ENCODE data around the gene ASL. TPM values are rescaled to one million over a fixed set of nuclear protein-coding genes. Genes with fewer than 3 reads are reported as not detected.

Gene ASL
- total and polyA plus RNA-seq, 9 of the 15 experiments (the other 6 are each of a cell fraction or from before 2014, with no cell fraction given), result 2.6 to 67.0 (median 33.3) TPM

DNA sequence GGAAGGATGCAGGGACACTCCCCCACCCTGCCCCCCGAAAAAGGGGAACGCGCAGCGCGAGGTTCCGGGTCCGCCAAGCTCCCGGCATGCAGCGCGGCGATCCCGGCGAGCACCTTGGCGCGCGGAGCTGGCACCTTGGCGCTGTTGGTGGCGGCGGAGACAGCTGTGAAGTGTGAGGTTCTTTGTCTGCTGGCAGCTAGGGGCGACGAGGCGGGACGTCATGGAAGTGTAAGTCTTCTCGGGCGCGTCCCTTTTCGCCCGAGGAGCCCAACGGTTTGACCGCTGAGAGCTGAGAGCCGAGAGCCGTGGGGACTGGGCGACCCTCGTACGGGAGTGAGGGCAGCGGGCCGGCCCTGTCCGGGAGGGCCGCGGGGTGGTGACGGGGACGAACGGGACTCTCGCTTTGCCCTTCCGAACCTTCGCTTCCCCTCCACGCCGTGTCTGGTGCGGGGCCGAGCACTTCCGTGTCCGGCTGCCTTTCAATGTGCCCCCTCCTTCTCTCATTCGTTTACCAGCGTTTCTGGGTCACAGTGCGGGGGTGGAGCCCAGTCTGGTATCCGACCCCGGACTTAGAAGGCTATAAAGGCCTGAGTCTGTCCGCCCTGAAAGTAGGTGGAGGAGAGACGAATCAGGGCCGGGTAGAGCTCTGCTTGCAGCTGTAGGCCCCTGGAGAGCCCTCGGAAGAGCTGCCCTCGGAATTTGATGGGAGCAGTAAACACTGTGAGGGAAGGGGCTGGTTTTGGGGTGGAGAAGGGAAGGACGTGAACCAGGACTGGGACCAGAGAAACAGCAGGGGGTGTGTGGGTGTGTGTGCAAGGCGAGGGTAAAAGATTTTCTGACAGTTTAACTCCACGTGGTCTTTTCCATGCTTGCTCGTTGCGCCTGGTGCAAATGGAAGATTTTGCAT lies 39.4 kb downstream of the ASL start, which contains the start of gene CRCP (continued):
- TF ChIP-seq GMEB1 (CRISPR knock-in tag; IDR thresholded peaks at IDR 0.05) (peak; percentile 34; the same call in 1 of the 2 replicates), GTF2F1 (IDR thresholded peaks at IDR 0.05; ENCODE audit: low read depth, low read length) (0 out of 2 replicates have a peak, but pooled peaks have one; percentile 25), NFE2L1 (tag; IDR thresholded peaks at IDR 0.05; ENCODE audit: borderline replicate concordance, low read depth) (no peak), HMG20A (CRISPR knock-in tag; conservative IDR thresholded peaks at IDR 0.05) (no peak), STAT5A (IDR thresholded peaks at IDR 0.05; ENCODE audit: borderline replicate concordance, low read length) (no peak), HNRNPLL (IDR thresholded peaks at IDR 0.05; ENCODE audit: low read depth, low read length, poor library complexity, severe bottlenecking) (peak; percentile 24), ZNF184 (CRISPR knock-in tag; IDR thresholded peaks at IDR 0.05) (no peak), ARNT (IDR thresholded peaks at IDR 0.05) (peak; percentile 62 to 79), SRF (CRISPR knock-in tag; IDR thresholded peaks at IDR 0.05) (peak in 1 of 2 experiments; percentile 80; a peak in 2 of 4 replicates), CGGBP1 (CRISPR knock-in tag; IDR thresholded peaks at IDR 0.05) (no peak; the same call in 1 of the 2 replicates), ARID1B (IDR thresholded peaks at IDR 0.05) (peak; percentile 28; the same call in 1 of the 2 replicates), PYGO2 (tag; IDR thresholded peaks at IDR 0.05) (no peak), CHD4 (IDR thresholded peaks at IDR 0.05; ENCODE audit: insufficient read depth, insufficient replicate concordance, low read depth, low read length, poor library complexity, severe bottlenecking) (no peak), HDAC3 (IDR thresholded peaks at IDR 0.05; ENCODE audit: borderline replicate concordance, partially characterized antibody) (no peak), LARP7 (IDR thresholded peaks at IDR 0.05) (0 out of 2 replicates have a peak, but pooled peaks have one; percentile 13)
- TF ChIP-seq, protein P1, sequence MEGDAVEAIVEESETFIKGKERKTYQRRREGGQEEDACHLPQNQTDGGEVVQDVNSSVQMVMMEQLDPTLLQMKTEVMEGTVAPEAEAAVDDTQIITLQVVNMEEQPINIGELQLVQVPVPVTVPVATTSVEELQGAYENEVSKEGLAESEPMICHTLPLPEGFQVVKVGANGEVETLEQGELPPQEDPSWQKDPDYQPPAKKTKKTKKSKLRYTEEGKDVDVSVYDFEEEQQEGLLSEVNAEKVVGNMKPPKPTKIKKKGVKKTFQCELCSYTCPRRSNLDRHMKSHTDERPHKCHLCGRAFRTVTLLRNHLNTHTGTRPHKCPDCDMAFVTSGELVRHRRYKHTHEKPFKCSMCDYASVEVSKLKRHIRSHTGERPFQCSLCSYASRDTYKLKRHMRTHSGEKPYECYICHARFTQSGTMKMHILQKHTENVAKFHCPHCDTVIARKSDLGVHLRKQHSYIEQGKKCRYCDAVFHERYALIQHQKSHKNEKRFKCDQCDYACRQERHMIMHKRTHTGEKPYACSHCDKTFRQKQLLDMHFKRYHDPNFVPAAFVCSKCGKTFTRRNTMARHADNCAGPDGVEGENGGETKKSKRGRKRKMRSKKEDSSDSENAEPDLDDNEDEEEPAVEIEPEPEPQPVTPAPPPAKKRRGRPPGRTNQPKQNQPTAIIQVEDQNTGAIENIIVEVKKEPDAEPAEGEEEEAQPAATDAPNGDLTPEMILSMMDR (IDR thresholded peaks at IDR 0.05 in 2 of 3, conservative IDR thresholded peaks at IDR 0.05 in 1 of 3; ENCODE audit: insufficient read depth in 2 of 3, low read depth in 1 of 3, low read length in 3 of 3), result peak; percentile 45 to 56 (median 53); a peak in 5 of 6 replicates
- TF ChIP-seq, protein P2, sequence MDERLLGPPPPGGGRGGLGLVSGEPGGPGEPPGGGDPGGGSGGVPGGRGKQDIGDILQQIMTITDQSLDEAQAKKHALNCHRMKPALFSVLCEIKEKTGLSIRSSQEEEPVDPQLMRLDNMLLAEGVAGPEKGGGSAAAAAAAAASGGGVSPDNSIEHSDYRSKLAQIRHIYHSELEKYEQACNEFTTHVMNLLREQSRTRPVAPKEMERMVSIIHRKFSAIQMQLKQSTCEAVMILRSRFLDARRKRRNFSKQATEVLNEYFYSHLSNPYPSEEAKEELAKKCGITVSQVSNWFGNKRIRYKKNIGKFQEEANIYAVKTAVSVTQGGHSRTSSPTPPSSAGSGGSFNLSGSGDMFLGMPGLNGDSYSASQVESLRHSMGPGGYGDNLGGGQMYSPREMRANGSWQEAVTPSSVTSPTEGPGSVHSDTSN (CRISPR knock-in tag; IDR thresholded peaks at IDR 0.05; ENCODE audit: low read depth), result no peak
- TF ChIP-seq, protein P2 (tag; conservative IDR thresholded peaks at IDR 0.05; ENCODE audit: low read depth), result no peak
- TF ChIP-seq, protein P3, sequence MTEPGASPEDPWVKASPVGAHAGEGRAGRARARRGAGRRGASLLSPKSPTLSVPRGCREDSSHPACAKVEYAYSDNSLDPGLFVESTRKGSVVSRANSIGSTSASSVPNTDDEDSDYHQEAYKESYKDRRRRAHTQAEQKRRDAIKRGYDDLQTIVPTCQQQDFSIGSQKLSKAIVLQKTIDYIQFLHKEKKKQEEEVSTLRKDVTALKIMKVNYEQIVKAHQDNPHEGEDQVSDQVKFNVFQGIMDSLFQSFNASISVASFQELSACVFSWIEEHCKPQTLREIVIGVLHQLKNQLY (CRISPR knock-in tag; conservative IDR thresholded peaks at IDR 0.05), result no peak

All from K562 (cell line).